DLD1 (cell line): ENCODE data around the gene SEC14L3.

Experiments
- in situ Hi-C: cut with HindIII; loops from 2 replicates; pipeline ENCODE4 v1.10.0; 2017; ENCODE audit warnings: low sequenced_read_pairs

Gene SEC14L3

GRCh38 chr22:30471616-30472318 lies at the start of gene SEC14L3:
SEC14L3 (minus strand) TSS chr22:30472017; CDS start chr22:30471958, 59 bp downstream.
- in situ Hi-C loops = no loop called here

GRCh38 chr22:30519842-30520425 lies 48.1 kb upstream of the SEC14L3 start:
- in situ Hi-C loops = no loop called here

- in situ Hi-C loops = no loop called here
These were observed 44.9 kb upstream of the SEC14L3 start for GRCh38 chr22:30516731-30517130.

GRCh38 chr22:30516273-30516672 lies 44.5 kb upstream of the SEC14L3 start:
- in situ Hi-C loops = no loop called here

- in situ Hi-C loops = loop anchor here (5.0 kb wide), 1 partner anchor 87 kb away; the partner anchor contains the start of gene MTFP1
These were observed 42.4 kb upstream of the SEC14L3 start for GRCh38 chr22:30514252-30514651.

GRCh38 chr22:30513462-30513861 lies 41.6 kb upstream of the SEC14L3 start:
- in situ Hi-C loops = loop anchor here (5.0 kb wide), 1 partner anchor 86 kb away; the partner anchor contains the start of gene MTFP1

GRCh38 chr22:30511911-30512310 lies 40.1 kb upstream of the SEC14L3 start:
- in situ Hi-C loops = loop anchor here (5.0 kb wide), 1 partner anchor 85 kb away; the partner anchor contains the start of gene MTFP1

- in situ Hi-C loops = loop anchor here (5.0 kb wide), 1 partner anchor 84 kb away; the partner anchor contains the start of gene MTFP1
These were observed 39.3 kb upstream of the SEC14L3 start for GRCh38 chr22:30511109-30511508.

- in situ Hi-C loops = no loop called here
These were observed 36.4 kb upstream of the SEC14L3 start for GRCh38 chr22:30508216-30508615.

- in situ Hi-C loops = no loop called here
These were observed 35.9 kb upstream of the SEC14L3 start for GRCh38 chr22:30507670-30508069.

- in situ Hi-C loops = no loop called here
These were observed 34.7 kb upstream of the SEC14L3 start for GRCh38 chr22:30506507-30506968.

- in situ Hi-C loops = no loop called here
These were observed 31.7 kb upstream of the SEC14L3 start for GRCh38 chr22:30503551-30503950.

- in situ Hi-C loops = no loop called here
These were observed 31.1 kb upstream of the SEC14L3 start for GRCh38 chr22:30502911-30503310.

- in situ Hi-C loops = no loop called here
These were observed 30.3 kb upstream of the SEC14L3 start for GRCh38 chr22:30502153-30502552.

- in situ Hi-C loops = no loop called here
These were observed 28.8 kb upstream of the SEC14L3 start for GRCh38 chr22:30500628-30501027.

- in situ Hi-C loops = no loop called here
These were observed 25.8 kb upstream of the SEC14L3 start for GRCh38 chr22:30497466-30498150.

- in situ Hi-C loops = no loop called here
These were observed 23.4 kb upstream of the SEC14L3 start for GRCh38 chr22:30495041-30495784.

- in situ Hi-C loops = no loop called here
These were observed 20.3 kb upstream of the SEC14L3 start for GRCh38 chr22:30492144-30492543.

GRCh38 chr22:30491381-30491780 lies 19.6 kb upstream of the SEC14L3 start:
- in situ Hi-C loops = no loop called here

- in situ Hi-C loops = no loop called here
These were observed 18.6 kb upstream of the SEC14L3 start for GRCh38 chr22:30490399-30490798.

GRCh38 chr22:30488121-30488520 lies 16.3 kb upstream of the SEC14L3 start:
- in situ Hi-C loops = no loop called here
